8988T (cell line): ENCODE data around the gene CCNA2.

Source experiments
- DNase-seq: peaks from one replicate; pipeline ENCODE4 v3.0.0; 2011

The CCNA2 gene

DNA sequence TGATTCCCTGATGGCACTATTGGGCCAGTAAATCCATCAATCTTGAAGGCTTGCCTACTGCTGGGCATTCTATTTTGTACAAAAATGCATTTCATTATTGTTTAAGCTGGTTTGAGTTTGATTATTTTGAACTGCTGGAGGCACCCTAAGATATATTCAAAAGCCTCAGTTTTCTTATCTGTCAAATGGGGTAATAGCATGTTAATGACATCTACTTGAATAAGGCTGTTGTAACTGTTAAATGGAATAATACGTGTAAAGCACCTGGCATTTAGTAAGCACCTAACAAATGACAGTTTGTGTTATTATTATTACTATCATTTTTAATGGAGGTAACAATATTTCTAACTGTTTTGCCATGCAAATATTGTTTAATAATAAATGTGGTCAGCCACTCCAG is 51.8 kb downstream of the CCNA2 start:
- DNase-seq, result no peak

DNA sequence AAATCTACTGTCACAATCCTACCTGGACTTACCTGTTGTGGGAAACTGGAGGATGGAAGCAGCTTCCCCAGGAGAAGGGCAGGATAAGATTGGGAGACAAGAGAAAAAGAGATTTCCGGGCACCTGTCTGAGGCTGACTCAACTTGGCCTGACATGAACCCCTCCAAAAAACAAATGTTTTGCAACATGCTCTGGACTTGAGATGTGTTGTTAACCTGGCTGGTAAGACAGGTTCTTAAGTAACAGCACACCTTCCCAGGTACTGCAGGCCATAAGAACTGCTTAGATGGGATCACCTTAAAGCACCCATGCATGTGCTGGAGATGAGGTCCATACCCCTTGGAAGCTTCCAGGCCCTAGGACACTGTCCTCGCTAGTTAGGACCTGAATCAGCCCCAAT is 54.3 kb downstream of the CCNA2 start:
- no peak for DNase-seq

DNA sequence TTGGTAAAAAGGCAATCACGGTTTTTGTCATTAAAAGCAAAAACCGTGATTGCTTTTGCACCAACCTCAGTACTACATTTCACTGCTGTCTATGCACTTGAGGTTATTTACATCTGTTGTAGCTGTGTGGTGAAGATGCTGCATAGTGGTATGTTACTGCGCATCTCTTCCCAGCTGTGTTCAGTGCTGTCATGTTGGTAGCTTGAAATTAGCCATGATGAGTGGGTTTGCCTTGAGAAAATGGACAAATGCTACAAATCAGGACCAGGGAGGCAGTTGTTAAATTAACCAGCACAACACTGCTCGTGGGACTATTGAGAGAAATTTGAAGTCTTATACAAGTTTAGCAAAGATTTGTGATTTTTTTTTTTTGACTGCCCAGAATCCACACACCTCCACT is 56.5 kb downstream of the CCNA2 start:
- DNase-seq, result no peak
